ENCODE results near the gene ZNF619. TPM values are rescaled to one million over a fixed set of nuclear protein-coding genes. Genes with fewer than 3 reads are reported as not detected.

The ZNF619 gene
- total and polyA plus RNA-seq, 4 donors, result 1.3 to 5.9 (median 3.3) TPM

DNA sequence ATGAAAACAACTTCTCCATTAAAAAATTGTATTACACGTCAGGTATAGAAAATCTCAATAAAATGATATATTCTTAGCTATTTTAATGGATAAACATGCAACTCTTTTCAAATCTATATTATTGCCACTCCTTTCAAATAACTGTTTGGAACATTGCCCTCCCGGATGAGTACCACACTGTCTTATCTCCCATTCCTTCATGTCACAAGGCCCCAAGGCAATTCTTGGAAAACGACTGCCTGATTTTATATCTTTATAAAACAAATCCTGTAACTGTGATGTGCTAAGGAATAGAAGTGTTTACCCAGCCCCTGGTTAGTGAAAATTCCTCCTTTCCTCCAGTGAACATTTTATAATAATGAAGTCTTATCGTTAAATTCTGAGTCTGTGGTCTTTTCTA, 6.2 kb upstream of the ZNF619 start:
- Histone ChIP-seq H3K9me3 (ENCODE audit: control insufficient read depth in 4 of 4, low read length in 3 of 4) (no peaks in the 10 kb centered on the region), H3K27ac (ENCODE audit: low read depth in 1 of 2, low read length in 2 of 2) (no peak overlapping the region), H3K27me3 (ENCODE audit: control insufficient read depth in 4 of 4, insufficient read depth in 4 of 4, low read length in 3 of 4) (no peaks in the 10 kb centered on the region), H3K36me3 (ENCODE audit: control insufficient read depth in 4 of 4, insufficient read depth in 3 of 4, low read depth in 1 of 4, low read length in 3 of 4) (peaks cover 0 to 4% (median 0%) of the 10 kb centered on the region in 4 donors), H3K9ac (ENCODE audit: low read depth in 1 of 2, low read length in 2 of 2) (no peak overlapping the region), H3K4me3 (ENCODE audit: low read depth in 1 of 3, low read length in 3 of 3) (no peak overlapping the region), H3K4me1 (ENCODE audit: control insufficient read depth in 4 of 4, insufficient read depth in 4 of 4, low read length in 3 of 4) (peaks cover 0 to 3% (median 1%) of the 10 kb centered on the region in 4 donors)
- no peak for TF ChIP-seq GABPA (IDR thresholded peaks at IDR 0.05 in 1 of 2, conservative IDR thresholded peaks at IDR 0.05 in 1 of 2)
- no peak for TF ChIP-seq FOXA2 (IDR thresholded peaks at IDR 0.05)
- DNase-seq (ENCODE audit: low spot score), result no peak
- 89% methylated on average over 4 of the region's 4 CpGs for WGBS

DNA sequence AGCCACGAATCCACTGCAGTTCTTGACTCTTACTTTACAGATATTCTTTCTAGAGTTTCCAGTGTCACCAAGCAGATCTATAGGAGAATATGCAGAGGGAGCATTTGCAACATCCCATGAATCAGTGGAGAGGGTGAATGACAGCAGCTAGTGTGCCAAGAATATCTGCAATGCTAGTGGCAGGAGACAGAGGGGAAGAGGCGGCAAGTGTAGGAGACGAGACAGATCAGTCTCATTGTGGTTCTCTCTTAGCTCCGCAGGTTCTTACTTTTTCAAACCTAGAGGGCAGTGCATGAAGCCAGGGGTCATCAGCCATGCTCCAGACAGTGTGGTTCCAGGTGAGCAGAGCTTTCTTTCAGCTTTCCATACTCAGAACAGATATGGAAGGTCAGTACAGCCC, 744 bp downstream of the ZNF619 start:
- Histone ChIP-seq H3K27me3 (ENCODE audit: control insufficient read depth in 4 of 4, insufficient read depth in 4 of 4, low read length in 3 of 4) (no peaks in the 10 kb centered on the region), H3K4me3 (ENCODE audit: low read depth in 1 of 3, low read length in 3 of 3) (peak overlapping the region; percentile 80 to 95 (median 91)), H3K4me1 (ENCODE audit: control insufficient read depth in 4 of 4, insufficient read depth in 4 of 4, low read length in 3 of 4) (peaks cover 0 to 10% (median 7%) of the 10 kb centered on the region in 4 donors), H3K27ac (ENCODE audit: low read depth in 1 of 2, low read length in 2 of 2) (no peak overlapping the region), H3K36me3 (ENCODE audit: control insufficient read depth in 4 of 4, insufficient read depth in 3 of 4, low read depth in 1 of 4, low read length in 3 of 4) (peaks cover 1 to 29% (median 18%) of the 10 kb centered on the region in 4 donors), H3K9ac (ENCODE audit: low read depth in 1 of 2, low read length in 2 of 2) (peak overlapping the region; percentile 49 to 66), H3K9me3 (ENCODE audit: control insufficient read depth in 4 of 4, low read length in 3 of 4) (no peaks in the 10 kb centered on the region)
- DNase-seq (ENCODE audit: low spot score), result no peak
- 45% methylated on average over 4 of the region's 4 CpGs for WGBS
- TF ChIP-seq NR2F2 (IDR thresholded peaks at IDR 0.05) (no peak), YY1 (IDR thresholded peaks at IDR 0.05) (no peak), HNF4A (conservative IDR thresholded peaks at IDR 0.05) (no peak), HNF4G (IDR thresholded peaks at IDR 0.05) (no peak), FOXA1 (IDR thresholded peaks at IDR 0.05) (no peak), FOXA2 (IDR thresholded peaks at IDR 0.05) (no peak), JUND (IDR thresholded peaks at IDR 0.05) (no peak), RXRA (IDR thresholded peaks at IDR 0.05) (no peak), GABPA (IDR thresholded peaks at IDR 0.05 in 1 of 2, conservative IDR thresholded peaks at IDR 0.05 in 1 of 2) (no peak)
- TF ChIP-seq, protein P1, sequence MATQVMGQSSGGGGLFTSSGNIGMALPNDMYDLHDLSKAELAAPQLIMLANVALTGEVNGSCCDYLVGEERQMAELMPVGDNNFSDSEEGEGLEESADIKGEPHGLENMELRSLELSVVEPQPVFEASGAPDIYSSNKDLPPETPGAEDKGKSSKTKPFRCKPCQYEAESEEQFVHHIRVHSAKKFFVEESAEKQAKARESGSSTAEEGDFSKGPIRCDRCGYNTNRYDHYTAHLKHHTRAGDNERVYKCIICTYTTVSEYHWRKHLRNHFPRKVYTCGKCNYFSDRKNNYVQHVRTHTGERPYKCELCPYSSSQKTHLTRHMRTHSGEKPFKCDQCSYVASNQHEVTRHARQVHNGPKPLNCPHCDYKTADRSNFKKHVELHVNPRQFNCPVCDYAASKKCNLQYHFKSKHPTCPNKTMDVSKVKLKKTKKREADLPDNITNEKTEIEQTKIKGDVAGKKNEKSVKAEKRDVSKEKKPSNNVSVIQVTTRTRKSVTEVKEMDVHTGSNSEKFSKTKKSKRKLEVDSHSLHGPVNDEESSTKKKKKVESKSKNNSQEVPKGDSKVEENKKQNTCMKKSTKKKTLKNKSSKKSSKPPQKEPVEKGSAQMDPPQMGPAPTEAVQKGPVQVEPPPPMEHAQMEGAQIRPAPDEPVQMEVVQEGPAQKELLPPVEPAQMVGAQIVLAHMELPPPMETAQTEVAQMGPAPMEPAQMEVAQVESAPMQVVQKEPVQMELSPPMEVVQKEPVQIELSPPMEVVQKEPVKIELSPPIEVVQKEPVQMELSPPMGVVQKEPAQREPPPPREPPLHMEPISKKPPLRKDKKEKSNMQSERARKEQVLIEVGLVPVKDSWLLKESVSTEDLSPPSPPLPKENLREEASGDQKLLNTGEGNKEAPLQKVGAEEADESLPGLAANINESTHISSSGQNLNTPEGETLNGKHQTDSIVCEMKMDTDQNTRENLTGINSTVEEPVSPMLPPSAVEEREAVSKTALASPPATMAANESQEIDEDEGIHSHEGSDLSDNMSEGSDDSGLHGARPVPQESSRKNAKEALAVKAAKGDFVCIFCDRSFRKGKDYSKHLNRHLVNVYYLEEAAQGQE (IDR thresholded peaks at IDR 0.05), result no peak
- TF ChIP-seq, protein P2, sequence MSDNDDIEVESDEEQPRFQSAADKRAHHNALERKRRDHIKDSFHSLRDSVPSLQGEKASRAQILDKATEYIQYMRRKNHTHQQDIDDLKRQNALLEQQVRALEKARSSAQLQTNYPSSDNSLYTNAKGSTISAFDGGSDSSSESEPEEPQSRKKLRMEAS (IDR thresholded peaks at IDR 0.05), result no peak
- TF ChIP-seq, protein P3, sequence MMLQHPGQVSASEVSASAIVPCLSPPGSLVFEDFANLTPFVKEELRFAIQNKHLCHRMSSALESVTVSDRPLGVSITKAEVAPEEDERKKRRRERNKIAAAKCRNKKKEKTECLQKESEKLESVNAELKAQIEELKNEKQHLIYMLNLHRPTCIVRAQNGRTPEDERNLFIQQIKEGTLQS (IDR thresholded peaks at IDR 0.05), result no peak
- TF ChIP-seq, protein P4, sequence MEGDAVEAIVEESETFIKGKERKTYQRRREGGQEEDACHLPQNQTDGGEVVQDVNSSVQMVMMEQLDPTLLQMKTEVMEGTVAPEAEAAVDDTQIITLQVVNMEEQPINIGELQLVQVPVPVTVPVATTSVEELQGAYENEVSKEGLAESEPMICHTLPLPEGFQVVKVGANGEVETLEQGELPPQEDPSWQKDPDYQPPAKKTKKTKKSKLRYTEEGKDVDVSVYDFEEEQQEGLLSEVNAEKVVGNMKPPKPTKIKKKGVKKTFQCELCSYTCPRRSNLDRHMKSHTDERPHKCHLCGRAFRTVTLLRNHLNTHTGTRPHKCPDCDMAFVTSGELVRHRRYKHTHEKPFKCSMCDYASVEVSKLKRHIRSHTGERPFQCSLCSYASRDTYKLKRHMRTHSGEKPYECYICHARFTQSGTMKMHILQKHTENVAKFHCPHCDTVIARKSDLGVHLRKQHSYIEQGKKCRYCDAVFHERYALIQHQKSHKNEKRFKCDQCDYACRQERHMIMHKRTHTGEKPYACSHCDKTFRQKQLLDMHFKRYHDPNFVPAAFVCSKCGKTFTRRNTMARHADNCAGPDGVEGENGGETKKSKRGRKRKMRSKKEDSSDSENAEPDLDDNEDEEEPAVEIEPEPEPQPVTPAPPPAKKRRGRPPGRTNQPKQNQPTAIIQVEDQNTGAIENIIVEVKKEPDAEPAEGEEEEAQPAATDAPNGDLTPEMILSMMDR (IDR thresholded peaks at IDR 0.05; ENCODE audit: low read depth, low read length, missing input control), result no peak
